ENCODE measurements around the gene MAPK8IP3.

Gene MAPK8IP3

DNA sequence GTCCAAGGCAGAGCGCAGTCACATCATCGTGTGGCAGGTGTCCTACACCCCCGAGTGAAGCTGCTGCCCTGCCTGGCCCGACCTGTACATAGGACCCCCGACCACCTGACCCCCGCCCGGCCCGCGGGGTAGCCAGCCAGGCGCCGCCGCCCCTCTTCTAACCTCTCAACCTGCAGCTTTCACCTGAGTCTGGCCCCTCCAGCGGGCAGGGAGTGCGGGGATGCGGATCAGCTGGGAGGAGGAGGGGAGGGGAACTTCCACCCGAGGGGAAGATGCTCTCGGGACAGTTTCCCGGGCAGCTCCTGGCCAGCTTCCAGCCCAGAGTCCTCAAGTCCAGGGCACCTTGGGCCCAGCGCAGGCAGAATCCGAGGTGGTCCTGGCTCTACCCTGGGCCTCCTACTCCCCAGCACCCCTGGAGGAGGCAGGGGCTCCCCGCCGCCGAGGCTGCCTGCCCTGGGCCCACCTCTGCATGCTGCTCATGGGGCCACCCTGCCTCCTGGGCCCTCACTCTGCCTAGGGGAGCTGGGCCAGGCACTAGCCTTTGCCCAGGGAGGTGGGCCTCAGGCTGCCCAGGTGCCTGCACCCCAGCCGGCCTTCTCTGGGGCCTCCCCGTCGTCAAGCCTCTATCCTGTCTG is 62.9 kb downstream of the MAPK8IP3 start:
- Histone ChIP-seq H3K9me3 (replicated peaks; ENCODE audit: low read length) (no peaks in the 10 kb centered on the region), H3K4me2 (ENCODE audit: low read length) (no peak overlapping the region), H3K27me3 (ENCODE audit: control insufficient read depth, insufficient read depth, low read length) (no peaks in the 10 kb centered on the region), H3K4me1 (ENCODE audit: control insufficient read depth, insufficient read depth, low read length) (peaks cover 19% of the 10 kb centered on the region), H3K9ac (ENCODE audit: low read depth, low read length) (no peak overlapping the region), H3K4me3 (ENCODE audit: low read length) (no peak overlapping the region), H3K36me3 (ENCODE audit: insufficient read depth, low read length) (peaks cover 57% of the 10 kb centered on the region)

DNA sequence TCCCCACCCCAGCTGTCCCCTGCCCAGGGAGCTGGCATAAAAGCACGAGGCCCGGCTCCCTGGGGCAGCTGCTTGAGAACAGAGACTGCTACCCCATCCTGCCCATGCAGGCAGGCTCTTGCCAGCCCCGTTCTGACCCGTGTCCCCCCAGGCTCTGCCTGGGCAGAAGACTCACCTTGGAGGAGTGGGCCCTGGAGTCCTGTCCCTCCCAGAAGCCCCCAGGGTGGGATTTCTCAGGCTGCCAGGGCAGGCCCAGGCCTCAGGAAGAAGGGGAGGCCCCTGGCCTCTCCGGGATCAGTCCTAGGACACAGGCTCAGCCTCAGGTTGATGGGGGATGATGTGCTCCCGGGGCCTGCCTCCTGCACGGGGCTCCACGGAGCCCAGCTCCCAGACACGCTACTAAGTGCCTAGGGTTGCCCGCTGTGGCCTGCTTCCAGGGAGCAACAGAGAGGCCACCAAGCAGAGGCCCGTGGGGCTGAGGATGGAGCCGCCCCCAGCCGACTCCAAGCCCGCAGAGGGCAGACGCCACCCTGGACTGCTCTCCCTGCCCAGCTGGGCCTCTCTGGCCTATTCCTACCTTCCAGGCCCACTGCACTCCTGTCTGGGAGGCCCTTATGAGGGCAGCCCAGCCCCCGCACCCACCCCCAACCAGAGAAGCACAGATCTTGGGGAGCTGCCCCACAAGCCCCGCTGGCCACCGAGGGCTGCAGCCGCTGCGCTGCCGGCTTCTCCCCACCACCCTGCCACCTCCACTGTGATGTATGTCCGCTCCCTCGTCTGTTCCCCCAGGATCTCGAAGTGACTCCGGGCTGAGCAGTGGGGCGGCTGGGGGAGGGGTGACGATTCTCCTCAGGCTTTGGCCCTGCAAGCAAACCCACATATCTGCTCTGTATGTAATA is 63.7 kb downstream of the MAPK8IP3 start:
- Histone ChIP-seq H3K4me2 (ENCODE audit: low read length) (peak overlapping the region; percentile 85), H3K4me3 (ENCODE audit: low read length) (peak overlapping the region; percentile 92), H3K4me1 (ENCODE audit: control insufficient read depth, insufficient read depth, low read length) (peaks cover 25% of the 10 kb centered on the region), H3K27me3 (ENCODE audit: control insufficient read depth, insufficient read depth, low read length) (no peaks in the 10 kb centered on the region), H3K9me3 (replicated peaks; ENCODE audit: low read length) (no peaks in the 10 kb centered on the region), H3K36me3 (ENCODE audit: insufficient read depth, low read length) (peaks cover 49% of the 10 kb centered on the region), H3K9ac (ENCODE audit: low read depth, low read length) (peak overlapping the region; percentile 75)

DNA sequence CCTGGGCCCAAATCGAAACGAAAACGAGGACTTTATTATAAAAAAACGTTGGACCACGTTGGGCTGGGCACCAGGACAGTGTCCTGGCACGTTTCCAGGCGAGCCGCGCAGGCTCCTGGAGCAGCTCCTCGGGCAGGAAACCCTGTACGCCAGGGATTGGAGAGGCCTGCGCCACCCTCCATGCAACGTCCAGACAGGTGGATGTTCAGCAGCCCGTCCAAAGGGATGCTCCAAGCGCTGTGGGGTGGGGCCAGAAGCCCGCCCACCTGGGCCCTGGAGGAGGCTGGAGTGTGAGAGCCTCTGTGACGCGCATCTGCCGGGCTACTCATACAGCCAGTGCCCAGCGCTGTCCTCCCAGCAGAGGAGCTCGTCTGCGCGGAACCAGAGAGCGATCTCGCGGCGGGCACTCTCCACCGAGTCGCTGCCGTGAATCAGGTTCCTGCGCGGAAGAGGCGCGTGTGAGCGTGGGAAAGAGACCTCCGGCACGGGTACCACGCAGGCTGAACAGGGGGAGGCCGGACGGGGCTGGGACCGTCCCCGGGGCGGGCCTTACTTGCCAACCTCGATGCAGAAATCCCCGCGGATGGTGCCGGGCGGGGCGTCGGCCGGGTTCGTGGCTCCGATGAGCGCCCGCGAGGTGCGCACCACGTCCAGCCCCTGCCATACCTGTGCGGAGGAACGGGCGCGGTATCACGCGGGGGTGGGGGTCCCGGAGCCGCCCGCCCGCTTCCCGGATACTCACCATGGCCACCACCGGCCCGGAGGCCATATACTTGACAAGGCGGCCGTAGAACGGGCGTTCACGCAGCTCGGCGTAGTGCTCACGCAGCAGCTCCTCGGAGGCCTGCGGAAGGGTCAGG is 64.6 kb downstream of the MAPK8IP3 start:
- H3K9ac ChIP-seq (ENCODE audit: low read depth, low read length), result peak overlapping the region; percentile 75
- peaks cover 44% of the 10 kb centered on the region for H3K36me3 ChIP-seq (ENCODE audit: insufficient read depth, low read length)
- H3K4me2 ChIP-seq (ENCODE audit: low read length), result peak overlapping the region; percentile 85
- no peaks in the 10 kb centered on the region for H3K9me3 ChIP-seq (replicated peaks; ENCODE audit: low read length)
- H3K4me3 ChIP-seq (ENCODE audit: low read length), result peak overlapping the region; percentile 92
- peaks cover 32% of the 10 kb centered on the region for H3K4me1 ChIP-seq (ENCODE audit: control insufficient read depth, insufficient read depth, low read length)
- no peaks in the 10 kb centered on the region for H3K27me3 ChIP-seq (ENCODE audit: control insufficient read depth, insufficient read depth, low read length)

GRCh38 chr16:1771188-1771863 is 65.3 kb downstream of the MAPK8IP3 start, which contains the start of gene NME3:
Gene NME3 (minus strand): TSS chr16:1771543. CDS start chr16:1771534, 9 bp downstream.
- no peaks in the 10 kb centered on the region for H3K27me3 ChIP-seq (ENCODE audit: control insufficient read depth, insufficient read depth, low read length)
- peak within 1 kb of the TSS; percentile 85 for H3K4me2 ChIP-seq (ENCODE audit: low read length)
- peak within 1 kb of the TSS; percentile 92 for H3K4me3 ChIP-seq (ENCODE audit: low read length)
- H3K4me1 ChIP-seq (ENCODE audit: control insufficient read depth, insufficient read depth, low read length), result peaks cover 32% of the 10 kb centered on the region
- H3K36me3 ChIP-seq (ENCODE audit: insufficient read depth, low read length), result peaks cover 42% of the 10 kb centered on the region
- H3K9me3 ChIP-seq (replicated peaks; ENCODE audit: low read length), result no peaks in the 10 kb centered on the region
- H3K9ac ChIP-seq (ENCODE audit: low read depth, low read length), result peak within 1 kb of the TSS; percentile 98

GRCh38 chr16:1771864-1772361 is 65.9 kb downstream of the MAPK8IP3 start:
- Histone ChIP-seq H3K36me3 (ENCODE audit: insufficient read depth, low read length) (peaks cover 42% of the 10 kb centered on the region), H3K4me1 (ENCODE audit: control insufficient read depth, insufficient read depth, low read length) (peaks cover 32% of the 10 kb centered on the region), H3K9me3 (replicated peaks; ENCODE audit: low read length) (no peaks in the 10 kb centered on the region), H3K4me2 (ENCODE audit: low read length) (peak overlapping the region; percentile 85), H3K9ac (ENCODE audit: low read depth, low read length) (peak overlapping the region; percentile 98), H3K27me3 (ENCODE audit: control insufficient read depth, insufficient read depth, low read length) (no peaks in the 10 kb centered on the region), H3K4me3 (ENCODE audit: low read length) (peak overlapping the region; percentile 92)

- Histone ChIP-seq H3K4me3 (ENCODE audit: low read length) (peak within 1 kb of the TSS; percentile 92), H3K9me3 (replicated peaks; ENCODE audit: low read length) (no peaks in the 10 kb centered on the region), H3K9ac (ENCODE audit: low read depth, low read length) (peak within 1 kb of the TSS; percentile 98), H3K36me3 (ENCODE audit: insufficient read depth, low read length) (peaks cover 42% of the 10 kb centered on the region), H3K4me1 (ENCODE audit: control insufficient read depth, insufficient read depth, low read length) (peaks cover 32% of the 10 kb centered on the region), H3K4me2 (ENCODE audit: low read length) (peak within 1 kb of the TSS; percentile 85), H3K27me3 (ENCODE audit: control insufficient read depth, insufficient read depth, low read length) (no peaks in the 10 kb centered on the region)
Observed at GRCh38 chr16:1772362-1772907, 66.4 kb downstream of the MAPK8IP3 start, which contains the start of gene EME2. Gene EME2 (plus strand): TSS chr16:1772810. CDS start chr16:1773228, 418 bp downstream.

DNA sequence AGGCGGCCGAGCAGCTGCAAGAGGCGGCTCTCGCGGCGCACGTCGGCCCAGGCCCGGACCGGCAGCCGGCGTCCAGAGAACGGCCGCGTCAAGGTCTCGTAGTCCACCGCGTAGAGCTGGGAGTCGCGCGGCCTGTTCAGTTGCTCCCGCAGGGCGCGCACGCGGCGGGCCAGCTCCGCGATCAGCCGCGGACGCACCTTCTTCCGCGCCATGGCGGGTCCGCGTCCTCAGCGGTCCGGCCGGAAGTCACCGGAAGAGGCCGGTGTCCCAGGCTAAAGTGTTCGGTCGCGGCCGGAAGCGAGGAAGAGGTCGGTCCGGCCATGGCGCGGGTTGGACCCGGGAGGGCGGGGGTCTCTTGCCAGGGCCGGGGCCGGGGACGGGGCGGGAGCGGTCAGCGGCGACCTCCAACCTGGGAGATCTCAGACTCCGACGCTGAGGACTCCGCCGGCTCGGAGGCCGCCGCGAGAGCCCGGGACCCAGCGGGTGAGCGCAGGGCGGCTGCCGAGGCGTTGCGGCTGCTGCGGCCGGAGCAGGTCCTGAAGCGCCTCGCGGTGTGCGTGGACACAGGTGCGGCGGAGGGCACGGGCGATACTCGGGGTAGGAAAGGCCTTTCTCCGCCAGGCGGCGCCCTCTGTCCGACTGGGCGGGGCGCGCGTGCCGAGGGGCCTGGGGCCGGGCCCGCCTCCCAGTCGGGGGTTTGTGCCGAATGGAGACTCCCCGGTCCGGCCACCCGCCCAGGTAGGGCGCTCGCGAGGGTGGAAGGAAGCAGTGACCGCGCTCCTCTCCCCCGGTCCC is 67.1 kb downstream of the MAPK8IP3 start, which contains the start of gene MRPS34:
MRPS34 (minus strand) TSS at position 227 of the 795 bp plus-strand sequence; CDS start at position 212, 15 bp downstream.
- Histone ChIP-seq H3K9ac (ENCODE audit: low read depth, low read length) (peak within 1 kb of the TSS; percentile 98), H3K36me3 (ENCODE audit: insufficient read depth, low read length) (peaks cover 42% of the 10 kb centered on the region), H3K4me3 (ENCODE audit: low read length) (peak within 1 kb of the TSS; percentile 92), H3K9me3 (replicated peaks; ENCODE audit: low read length) (no peaks in the 10 kb centered on the region), H3K4me2 (ENCODE audit: low read length) (peak within 1 kb of the TSS; percentile 85), H3K4me1 (ENCODE audit: control insufficient read depth, insufficient read depth, low read length) (peaks cover 32% of the 10 kb centered on the region), H3K27me3 (ENCODE audit: control insufficient read depth, insufficient read depth, low read length) (no peaks in the 10 kb centered on the region)

DNA sequence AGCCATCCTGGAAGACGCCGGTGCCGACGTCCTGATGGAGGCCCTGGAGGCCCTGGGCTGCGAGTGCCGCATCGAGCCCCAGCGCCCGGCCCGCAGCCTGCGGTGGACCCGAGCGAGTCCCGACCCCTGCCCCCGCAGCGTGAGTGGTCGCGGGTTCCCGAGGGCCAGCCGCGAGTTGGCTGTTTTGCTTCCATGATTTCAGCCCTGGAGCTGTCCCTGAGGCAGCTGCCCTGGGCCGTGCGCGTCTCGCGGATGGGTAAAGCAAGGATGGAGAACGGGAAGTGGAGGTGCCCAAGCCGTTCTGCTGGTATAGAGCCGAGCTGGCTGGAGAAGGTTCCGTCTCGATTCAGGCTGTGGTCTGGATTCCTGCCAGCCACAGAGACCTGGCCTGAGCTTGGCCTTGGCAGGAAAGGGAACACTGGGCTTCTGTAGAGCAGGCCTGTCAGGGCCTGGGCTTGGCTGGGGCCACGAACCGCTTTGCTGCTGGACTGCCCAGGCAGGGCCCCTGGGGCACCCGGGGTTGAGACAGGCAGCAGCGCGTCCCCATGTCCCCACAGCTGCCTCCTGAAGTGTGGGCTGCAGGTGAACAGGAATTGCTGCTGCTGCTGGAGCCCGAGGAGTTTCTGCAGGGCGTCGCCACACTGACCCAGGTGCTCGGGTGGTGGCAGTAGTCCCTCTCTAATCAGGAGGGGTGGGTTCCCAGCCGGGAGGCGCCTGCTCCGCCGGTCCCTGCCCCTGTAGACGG is 67.9 kb downstream of the MAPK8IP3 start:
- no peaks in the 10 kb centered on the region for H3K9me3 ChIP-seq (replicated peaks; ENCODE audit: low read length)
- H3K4me1 ChIP-seq (ENCODE audit: control insufficient read depth, insufficient read depth, low read length), result peaks cover 32% of the 10 kb centered on the region
- peak overlapping the region; percentile 98 for H3K9ac ChIP-seq (ENCODE audit: low read depth, low read length)
- H3K4me3 ChIP-seq (ENCODE audit: low read length), result peak overlapping the region; percentile 92
- peaks cover 37% of the 10 kb centered on the region for H3K36me3 ChIP-seq (ENCODE audit: insufficient read depth, low read length)
- peak overlapping the region; percentile 85 for H3K4me2 ChIP-seq (ENCODE audit: low read length)
- H3K27me3 ChIP-seq (ENCODE audit: control insufficient read depth, insufficient read depth, low read length), result no peaks in the 10 kb centered on the region

DNA sequence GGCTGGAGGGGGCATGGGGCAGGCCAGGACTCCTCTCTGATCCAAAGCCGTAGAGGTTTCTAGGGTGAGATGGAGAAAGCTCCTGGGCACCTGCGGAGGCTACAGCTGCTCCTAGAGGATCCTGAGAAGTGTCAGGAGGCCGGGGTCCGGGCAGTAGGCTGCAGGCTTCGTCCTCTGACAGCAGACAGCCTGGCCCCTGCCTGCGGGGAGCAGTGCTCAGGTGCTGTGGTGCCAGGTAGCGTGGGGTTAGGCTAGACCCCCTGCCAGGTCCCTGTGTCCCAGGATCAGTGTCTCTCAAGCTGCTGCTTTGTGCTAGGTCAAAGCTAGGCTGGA is 68.4 kb downstream of the MAPK8IP3 start:
- peaks cover 31% of the 10 kb centered on the region for H3K36me3 ChIP-seq (ENCODE audit: insufficient read depth, low read length)
- peak overlapping the region; percentile 85 for H3K4me2 ChIP-seq (ENCODE audit: low read length)
- peaks cover 32% of the 10 kb centered on the region for H3K4me1 ChIP-seq (ENCODE audit: control insufficient read depth, insufficient read depth, low read length)
- H3K27me3 ChIP-seq (ENCODE audit: control insufficient read depth, insufficient read depth, low read length), result no peaks in the 10 kb centered on the region
- no peaks in the 10 kb centered on the region for H3K9me3 ChIP-seq (replicated peaks; ENCODE audit: low read length)
- H3K4me3 ChIP-seq (ENCODE audit: low read length), result peak overlapping the region; percentile 92
- peak overlapping the region; percentile 98 for H3K9ac ChIP-seq (ENCODE audit: low read depth, low read length)

Measured in skeletal muscle satellite cell (primary cell).